Epidermal melanocyte (primary cell): ENCODE data around the gene UTF1.
"Not testable (repeated sequence)": the region's sequence is repeated elsewhere in the genome, so short reads cannot be mapped to it uniquely, and the experiment has no call there.

ENCODE experiments used
- DNase-seq: peaks from one replicate; pipeline ENCODE4 v3.0.0; 2011; ENCODE audit warnings: low spot score; ENCODE audit not compliant: insufficient read length

UTF1 gene

GRCh38 chr10:133225707-133226191 is 4.3 kb upstream of the UTF1 start:
- no peak for DNase-seq

DNA sequence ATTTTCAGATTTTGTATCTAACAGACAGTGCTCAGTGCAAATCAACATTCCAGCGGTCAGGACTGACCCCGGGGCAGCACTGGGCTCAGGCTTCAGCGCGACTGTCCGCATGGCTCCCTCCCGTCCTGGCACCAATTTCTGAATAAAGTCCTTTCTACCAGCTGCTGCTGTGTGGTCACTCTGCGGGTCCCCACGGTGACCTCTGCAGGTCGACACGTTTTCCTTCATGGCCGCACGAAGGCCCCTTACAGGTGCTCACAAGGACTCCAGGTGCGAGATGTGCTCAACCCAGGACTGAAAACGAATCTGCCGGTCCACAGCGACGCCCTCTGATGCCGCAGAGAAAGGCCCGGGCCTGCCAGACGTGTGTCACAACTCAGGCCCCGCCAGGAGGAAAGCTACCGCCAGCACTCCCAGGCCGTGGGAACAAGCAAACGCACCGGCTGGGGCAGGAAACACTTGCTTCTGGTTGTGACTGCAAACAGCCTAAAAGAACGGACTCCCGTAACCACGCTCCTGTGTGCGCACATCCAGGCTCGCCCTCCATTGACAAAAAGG is 3.7 kb upstream of the UTF1 start:
- DNase-seq: no peak

DNA sequence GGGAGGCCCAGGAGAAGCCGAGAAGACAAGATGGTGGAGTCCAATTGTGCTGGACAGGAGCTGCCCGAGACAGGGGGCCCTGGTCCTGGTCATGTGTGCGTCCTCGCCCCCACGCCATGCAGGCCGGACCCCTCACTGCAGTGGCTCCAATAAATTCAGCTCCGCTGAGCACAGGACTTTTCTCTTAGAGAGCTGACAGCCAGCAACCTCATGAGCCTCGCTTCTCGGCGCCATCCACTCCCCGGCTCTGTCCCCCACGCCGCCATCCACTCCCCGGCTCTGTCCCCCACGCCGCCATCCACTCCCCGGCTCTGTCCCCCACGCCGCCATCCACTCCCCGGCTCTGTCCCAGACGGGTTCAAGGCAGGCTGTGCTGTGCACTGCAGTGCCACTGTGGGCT is 2.8 kb upstream of the UTF1 start:
- DNase-seq: no peak

DNA sequence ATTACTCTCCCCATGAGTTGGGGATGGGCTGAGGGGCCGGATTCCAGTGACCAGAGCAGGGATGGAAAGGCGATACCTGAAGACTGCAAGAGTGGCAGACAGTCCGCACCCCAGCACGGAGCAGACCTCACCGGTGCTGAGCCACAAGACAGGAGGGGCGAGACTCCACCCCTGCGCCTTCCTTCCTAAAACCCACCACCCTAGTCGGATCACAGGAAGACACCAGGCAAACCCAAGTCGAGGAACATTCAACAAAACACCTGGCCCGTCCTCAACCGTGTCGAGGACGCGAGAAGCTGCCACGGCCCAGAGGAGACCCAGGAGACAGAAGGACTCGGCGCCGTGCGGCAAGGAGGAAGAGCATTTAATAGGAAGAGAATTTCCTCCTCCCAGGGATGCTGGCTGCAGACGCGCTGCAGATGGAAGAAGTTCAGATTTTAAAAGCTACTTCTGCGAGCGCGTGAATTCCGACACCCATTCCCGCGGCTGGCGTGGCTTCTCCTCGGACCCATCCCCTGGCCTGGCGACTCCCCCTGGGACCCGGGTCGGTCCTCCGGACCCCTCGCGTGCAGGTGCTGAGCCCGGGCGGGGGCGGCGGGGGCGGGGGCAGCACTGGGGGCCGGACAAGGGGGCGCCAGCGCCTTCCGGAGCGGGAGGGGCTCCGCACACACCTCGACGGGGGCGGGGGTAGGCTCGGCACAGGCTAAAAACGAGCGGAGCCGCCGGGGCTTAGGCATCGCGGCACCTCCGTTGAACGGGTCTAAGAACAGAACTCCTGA is 563 bp upstream of the UTF1 start:
- DNase-seq: no peak

DNA sequence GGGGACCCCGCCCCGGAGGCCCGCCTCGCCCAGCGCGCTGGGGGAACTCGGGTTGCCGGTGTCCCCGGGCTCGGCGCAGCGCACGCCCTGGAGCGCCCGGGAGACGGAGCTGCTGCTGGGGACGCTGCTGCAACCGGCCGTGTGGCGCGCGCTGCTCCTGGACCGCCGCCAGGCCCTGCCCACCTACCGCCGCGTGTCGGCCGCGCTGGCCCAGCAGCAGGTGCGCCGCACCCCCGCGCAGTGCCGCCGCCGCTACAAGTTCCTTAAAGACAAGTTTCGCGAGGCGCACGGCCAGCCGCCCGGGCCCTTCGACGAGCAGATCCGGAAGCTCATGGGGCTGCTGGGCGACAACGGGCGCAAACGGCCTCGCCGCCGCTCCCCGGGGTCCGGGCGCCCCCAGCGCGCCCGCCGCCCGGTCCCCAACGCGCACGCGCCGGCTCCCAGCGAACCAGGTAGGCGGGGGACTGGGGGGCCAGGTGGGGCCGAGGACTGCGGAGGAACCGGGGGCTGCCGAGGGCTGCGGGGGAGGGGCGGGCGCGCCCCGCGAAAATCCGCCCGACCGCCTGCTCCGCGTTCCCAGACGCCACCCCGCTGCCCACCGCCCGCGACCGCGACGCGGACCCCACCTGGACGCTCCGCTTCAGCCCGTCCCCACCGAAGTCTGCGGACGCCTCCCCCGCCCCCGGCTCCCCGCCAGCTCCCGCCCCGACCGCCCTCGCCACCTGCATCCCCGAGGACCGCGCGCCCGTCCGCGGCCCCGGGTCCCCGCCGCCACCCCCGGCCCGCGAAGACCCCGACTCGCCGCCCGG is 574 bp downstream of the UTF1 start:
- no peak for DNase-seq

GRCh38 chr10:133231244-133231945 is 1.4 kb downstream of the UTF1 start:
- no peak for DNase-seq

GRCh38 chr10:133231946-133232574 is 2.0 kb downstream of the UTF1 start:
- no peak for DNase-seq

- not testable (repeated sequence) for DNase-seq
Observed at GRCh38 chr10:133234796-133235195, 4.8 kb downstream of the UTF1 start.

DNA sequence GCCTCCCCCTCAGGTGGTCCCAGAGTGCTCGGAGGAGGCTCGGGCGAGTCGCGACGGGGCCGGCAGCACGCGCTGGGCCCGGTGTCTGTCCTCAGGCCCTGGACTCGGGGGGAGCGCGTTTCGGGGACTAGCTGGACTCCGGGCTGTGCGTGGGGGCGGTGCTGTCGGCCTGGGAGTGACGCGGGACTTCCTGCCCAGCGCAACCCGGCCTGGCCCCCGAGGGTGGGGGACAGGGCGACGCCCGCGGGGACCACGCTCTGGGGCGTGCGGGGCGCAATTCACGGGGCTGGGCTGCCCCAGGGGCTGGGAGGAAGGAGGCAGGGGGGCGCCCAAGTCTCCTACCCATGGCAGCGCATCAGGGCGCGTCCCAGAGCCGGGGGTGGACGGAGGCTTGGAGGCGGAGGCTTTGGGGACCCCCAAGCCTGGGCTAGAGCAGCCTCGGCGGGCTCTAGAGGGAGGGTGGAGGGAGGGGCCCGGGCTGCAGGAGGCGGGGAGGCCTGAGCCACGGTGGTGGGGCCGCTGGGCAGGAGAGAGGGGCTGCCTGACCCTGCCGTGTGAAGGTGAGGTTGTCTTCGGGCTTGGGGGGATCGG is 5.3 kb downstream of the UTF1 start:
- no peak for DNase-seq

- no peak for DNase-seq
Observed at GRCh38 chr10:133235932-133236331, 5.9 kb downstream of the UTF1 start.

- no peak for DNase-seq
Observed at GRCh38 chr10:133236401-133237240, 6.6 kb downstream of the UTF1 start.

DNA sequence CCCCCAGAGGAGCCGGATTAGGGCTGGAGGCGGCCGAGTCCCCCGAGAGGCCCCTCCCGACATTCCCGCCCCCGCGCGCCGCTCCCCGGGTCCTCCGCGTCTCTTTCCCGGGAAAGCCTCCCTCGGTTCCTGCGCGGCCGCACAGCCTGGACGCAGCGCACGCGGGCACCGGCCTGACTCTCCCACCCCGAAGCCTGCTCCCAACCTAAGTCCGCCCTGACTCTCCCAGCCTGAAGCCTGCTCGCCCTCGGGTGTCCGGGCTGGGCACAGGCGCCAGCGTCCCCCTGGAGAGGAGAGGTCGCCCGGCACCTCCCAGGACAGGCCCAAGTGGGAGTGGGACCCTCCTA is 7.2 kb downstream of the UTF1 start:
- no peak for DNase-seq

- no peak for DNase-seq
Observed at GRCh38 chr10:133237588-133238465, 7.8 kb downstream of the UTF1 start, which contains the start of gene VENTX. Gene VENTX (plus strand): TSS chr10:133237855. CDS start chr10:133237915, 60 bp downstream.

GRCh38 chr10:133238466-133238804 is 8.4 kb downstream of the UTF1 start:
- no peak for DNase-seq

GRCh38 chr10:133239990-133240389 is 10.0 kb downstream of the UTF1 start:
- DNase-seq: no peak

- no peak for DNase-seq
Observed at GRCh38 chr10:133241501-133242205, 11.6 kb downstream of the UTF1 start.

DNA sequence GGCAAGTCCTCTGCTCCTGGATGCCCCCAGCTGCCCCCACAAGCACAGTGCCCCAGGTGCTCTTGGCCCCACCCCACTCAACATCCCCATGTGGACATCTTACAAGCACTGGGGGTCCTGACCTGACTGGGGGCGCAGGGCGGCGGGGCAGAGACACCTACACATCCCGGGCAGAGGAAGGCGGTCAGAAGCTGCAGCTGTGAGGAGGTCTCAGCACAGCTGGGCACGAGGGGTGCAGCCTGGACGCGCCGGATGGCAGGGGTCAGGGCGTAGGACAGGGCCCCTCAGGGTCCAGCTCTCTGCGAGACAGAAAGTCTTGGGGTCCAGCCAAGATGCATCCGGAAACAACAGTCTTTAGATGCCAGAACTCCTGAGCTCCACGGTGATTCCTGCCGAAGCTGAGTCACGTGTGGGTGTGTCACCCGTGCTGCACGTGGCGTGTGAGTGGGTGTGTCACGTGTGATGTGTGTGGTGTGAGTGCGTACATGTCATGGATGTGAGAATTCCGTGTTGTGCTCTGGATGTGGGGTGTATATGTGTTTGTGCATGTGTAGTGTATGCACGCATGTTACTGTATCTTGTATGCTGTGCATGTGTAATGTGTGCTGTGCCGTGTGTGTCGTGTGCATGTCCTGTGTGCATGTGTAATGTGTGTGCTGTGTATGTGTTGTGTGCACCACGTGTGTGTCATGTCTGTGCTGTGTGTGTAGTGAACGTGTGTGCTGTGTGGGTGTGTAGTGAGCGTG is 12.8 kb downstream of the UTF1 start:
- DNase-seq: no peak

GRCh38 chr10:133243593-133243992 is 13.6 kb downstream of the UTF1 start:
- no peak for DNase-seq
